HG03565 (cell line): ENCODE data around the gene TPH2.

Experiments
- ATAC-seq: cut with Tn5 transposase; IDR thresholded peaks from one replicate; pipeline ENCODE4 v1.9.1; 2021; ENCODE audit warnings: mild to moderate bottlenecking, moderate library complexity; ENCODE audit not compliant: unreplicated experiment

TPH2 gene

GRCh38 chr12:72030277-72030676 is 91.6 kb downstream of the TPH2 start:
- no peak for ATAC-seq

GRCh38 chr12:72031066-72031465 is 92.4 kb downstream of the TPH2 start:
- ATAC-seq: no peak

GRCh38 chr12:72033991-72034390 is 95.3 kb downstream of the TPH2 start:
- ATAC-seq: no peak

GRCh38 chr12:72035625-72036024 is 97.0 kb downstream of the TPH2 start:
- no peak for ATAC-seq

GRCh38 chr12:72036393-72036792 is 97.7 kb downstream of the TPH2 start:
- no peak for ATAC-seq

- ATAC-seq: no peak
These were observed 98.6 kb downstream of the TPH2 start for GRCh38 chr12:72037006-72037795.

GRCh38 chr12:72041811-72042210 is 103.2 kb downstream of the TPH2 start:
- no peak for ATAC-seq

- no peak for ATAC-seq
These were observed 115.0 kb downstream of the TPH2 start for GRCh38 chr12:72053604-72054003.

GRCh38 chr12:72054511-72054910 is 115.9 kb downstream of the TPH2 start:
- no peak for ATAC-seq

- ATAC-seq: no peak
These were observed 118.8 kb downstream of the TPH2 start for GRCh38 chr12:72057330-72057914.

- ATAC-seq: no peak
These were observed 124.4 kb downstream of the TPH2 start for GRCh38 chr12:72063073-72063472.

GRCh38 chr12:72071030-72071429 is 132.4 kb downstream of the TPH2 start:
- ATAC-seq: no peak

GRCh38 chr12:72072592-72073212 is 134.1 kb downstream of the TPH2 start:
- no peak for ATAC-seq

- ATAC-seq: no peak
These were observed 135.4 kb downstream of the TPH2 start for GRCh38 chr12:72074065-72074464.

GRCh38 chr12:72074956-72075355 is 136.3 kb downstream of the TPH2 start:
- ATAC-seq: no peak

- no peak for ATAC-seq
These were observed 136.8 kb downstream of the TPH2 start for GRCh38 chr12:72075401-72075800.

GRCh38 chr12:72075891-72076557 is 137.4 kb downstream of the TPH2 start:
- no peak for ATAC-seq

GRCh38 chr12:72076558-72076915 is 137.9 kb downstream of the TPH2 start:
- ATAC-seq: no peak

- no peak for ATAC-seq
These were observed 138.6 kb downstream of the TPH2 start for GRCh38 chr12:72077111-72077820.

- no peak for ATAC-seq
These were observed 143.1 kb downstream of the TPH2 start for GRCh38 chr12:72081777-72082176.
